GM13977 (cell line): ENCODE results near the gene DLG4.

Source experiments
- DNase-seq: peaks from one replicate; pipeline ENCODE4 v3.0.0; 2012; ENCODE audit warnings: low spot score
- in situ Hi-C: fragments of 300-500 bp; cut with MboI; formaldehyde crosslinking; loops from one replicate; pipeline ENCODE4 v1.12.0; 2022; ENCODE audit warnings: low sequenced_read_pairs, low pct_unique_long_range_greater_than_20kb, mixed read lengths, inconsistent platforms; ENCODE audit not compliant: unreplicated experiment
- TF ChIP-seq, protein P1 (sequence below): IDR thresholded peaks from 2 replicates; pipeline ENCODE4 v1.5.1; 2012; ENCODE audit warnings: mild to moderate bottlenecking, control low read depth; ENCODE audit not compliant: insufficient read depth; ENCODE audit errors: extremely low read depth, missing control alignments

The DLG4 gene

DNA sequence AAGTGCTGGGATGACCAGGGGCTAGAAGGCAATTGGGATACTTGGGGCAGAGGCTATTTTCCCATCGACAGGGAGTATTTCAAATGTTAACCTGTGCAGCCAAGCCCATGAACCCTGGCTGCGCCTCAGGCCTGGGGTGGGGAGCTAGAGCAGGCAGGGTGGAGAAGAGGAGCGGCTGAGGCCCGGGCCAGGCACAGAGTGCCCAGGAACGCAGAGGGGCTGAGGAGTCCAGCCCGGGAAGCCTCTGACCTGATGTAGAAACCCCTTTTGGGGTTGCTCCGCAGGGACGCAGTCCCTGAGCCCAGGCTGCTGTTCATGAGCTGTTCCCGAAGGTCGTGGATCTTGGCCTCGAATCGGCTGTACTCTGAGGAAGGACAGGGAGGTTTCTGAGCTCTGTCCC is 23.7 kb downstream of the DLG4 start:
- DNase-seq = no peak
- TF ChIP-seq, protein P1, sequence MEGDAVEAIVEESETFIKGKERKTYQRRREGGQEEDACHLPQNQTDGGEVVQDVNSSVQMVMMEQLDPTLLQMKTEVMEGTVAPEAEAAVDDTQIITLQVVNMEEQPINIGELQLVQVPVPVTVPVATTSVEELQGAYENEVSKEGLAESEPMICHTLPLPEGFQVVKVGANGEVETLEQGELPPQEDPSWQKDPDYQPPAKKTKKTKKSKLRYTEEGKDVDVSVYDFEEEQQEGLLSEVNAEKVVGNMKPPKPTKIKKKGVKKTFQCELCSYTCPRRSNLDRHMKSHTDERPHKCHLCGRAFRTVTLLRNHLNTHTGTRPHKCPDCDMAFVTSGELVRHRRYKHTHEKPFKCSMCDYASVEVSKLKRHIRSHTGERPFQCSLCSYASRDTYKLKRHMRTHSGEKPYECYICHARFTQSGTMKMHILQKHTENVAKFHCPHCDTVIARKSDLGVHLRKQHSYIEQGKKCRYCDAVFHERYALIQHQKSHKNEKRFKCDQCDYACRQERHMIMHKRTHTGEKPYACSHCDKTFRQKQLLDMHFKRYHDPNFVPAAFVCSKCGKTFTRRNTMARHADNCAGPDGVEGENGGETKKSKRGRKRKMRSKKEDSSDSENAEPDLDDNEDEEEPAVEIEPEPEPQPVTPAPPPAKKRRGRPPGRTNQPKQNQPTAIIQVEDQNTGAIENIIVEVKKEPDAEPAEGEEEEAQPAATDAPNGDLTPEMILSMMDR = no peak
- in situ Hi-C loops = no loop called here

DNA sequence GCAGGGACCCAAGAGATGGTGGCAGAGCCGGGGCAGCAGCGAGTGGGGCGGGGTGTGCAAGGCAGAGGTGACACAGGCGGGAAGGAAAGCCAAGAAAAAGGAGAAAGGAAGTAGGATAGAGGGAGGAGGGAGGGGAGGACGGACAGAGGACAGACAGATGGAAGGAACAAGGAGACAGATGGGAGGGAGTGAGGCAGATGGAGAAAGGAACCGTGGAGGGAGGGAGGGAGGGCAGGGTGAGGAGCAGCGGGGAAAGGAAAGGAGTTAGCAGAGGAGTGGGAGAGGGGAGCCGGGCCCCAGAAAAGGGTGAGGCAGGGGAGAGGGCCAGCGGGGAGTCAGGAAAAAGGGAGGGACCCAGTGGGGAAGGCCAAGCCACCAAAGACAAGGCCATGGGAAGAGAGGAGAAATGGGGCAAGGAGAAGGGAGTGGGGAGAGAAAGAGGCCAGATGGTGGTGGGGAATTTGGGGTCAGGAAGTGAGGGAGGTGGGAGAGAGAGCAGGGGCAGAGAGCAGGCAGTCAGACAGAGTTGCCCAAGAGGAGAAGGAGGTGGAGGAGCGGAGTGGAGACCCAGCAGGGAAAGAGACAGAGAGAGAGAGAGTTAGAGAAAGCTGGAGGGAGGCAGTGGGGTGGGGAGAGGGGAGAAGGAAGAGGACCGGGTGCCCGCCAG is 27.2 kb downstream of the DLG4 start:
- TF ChIP-seq, protein P1 = no peak
- no peak for DNase-seq

DNA sequence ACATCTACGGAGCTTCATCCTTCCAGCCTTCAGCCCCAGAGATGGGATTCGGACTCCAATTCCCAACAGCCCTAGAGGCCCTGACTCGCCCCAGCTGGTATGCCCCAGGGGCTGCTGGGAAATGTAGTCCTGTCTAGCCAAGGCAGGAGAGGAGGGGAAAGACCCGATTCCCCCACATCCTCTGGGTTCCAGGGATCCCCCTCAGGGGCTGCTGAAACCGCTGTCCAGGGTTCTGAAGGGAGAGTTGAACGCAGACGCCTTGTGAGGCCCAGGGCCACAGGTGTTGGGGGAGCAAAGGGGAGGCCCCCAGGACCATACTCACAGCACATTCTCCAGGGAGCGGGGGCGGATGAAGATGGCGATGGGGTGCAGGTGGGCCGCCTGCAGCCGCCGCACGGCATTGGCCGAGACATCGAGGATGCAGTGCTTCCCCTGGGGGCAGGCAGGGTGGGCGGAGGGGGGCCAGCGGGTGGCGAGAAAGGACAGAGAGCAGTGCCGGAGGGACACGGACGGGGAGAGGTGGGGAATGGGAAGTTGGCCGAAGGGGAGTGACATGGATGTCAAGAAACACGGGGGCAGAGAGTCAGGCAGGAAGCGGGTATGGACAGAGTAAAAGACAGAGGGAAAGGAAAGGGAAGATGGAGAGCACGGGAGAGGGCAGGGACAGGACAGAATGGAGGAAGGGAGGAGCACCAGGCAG is 27.9 kb downstream of the DLG4 start:
- in situ Hi-C loops = no loop called here
- no peak for DNase-seq
- TF ChIP-seq, protein P1 = no peak

More for the DNA sequence above, 27.2 kb downstream of the DLG4 start:
- in situ Hi-C loops = no loop called here

DNA sequence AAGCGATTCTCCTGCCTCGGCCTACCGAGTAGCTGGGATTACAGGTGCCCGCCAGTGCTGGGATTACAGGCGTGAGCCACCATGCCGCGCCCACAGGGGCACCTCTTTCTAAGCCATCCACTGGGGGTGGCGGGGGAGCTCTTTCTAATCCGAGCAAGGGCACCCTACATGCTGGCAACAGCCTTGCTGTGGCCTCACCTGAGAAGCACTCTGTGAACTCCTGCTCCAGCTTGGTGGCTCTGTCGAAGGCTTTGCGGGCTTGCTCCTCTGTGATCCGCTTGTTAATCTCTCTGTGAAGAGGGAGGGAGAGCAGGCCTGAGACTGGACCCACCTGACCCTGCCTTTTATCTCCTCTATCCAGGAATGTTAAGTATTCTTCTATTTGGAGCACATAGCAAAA is 28.6 kb downstream of the DLG4 start:
- in situ Hi-C loops = no loop called here
- TF ChIP-seq, protein P1 = no peak
- no peak for DNase-seq

DNA sequence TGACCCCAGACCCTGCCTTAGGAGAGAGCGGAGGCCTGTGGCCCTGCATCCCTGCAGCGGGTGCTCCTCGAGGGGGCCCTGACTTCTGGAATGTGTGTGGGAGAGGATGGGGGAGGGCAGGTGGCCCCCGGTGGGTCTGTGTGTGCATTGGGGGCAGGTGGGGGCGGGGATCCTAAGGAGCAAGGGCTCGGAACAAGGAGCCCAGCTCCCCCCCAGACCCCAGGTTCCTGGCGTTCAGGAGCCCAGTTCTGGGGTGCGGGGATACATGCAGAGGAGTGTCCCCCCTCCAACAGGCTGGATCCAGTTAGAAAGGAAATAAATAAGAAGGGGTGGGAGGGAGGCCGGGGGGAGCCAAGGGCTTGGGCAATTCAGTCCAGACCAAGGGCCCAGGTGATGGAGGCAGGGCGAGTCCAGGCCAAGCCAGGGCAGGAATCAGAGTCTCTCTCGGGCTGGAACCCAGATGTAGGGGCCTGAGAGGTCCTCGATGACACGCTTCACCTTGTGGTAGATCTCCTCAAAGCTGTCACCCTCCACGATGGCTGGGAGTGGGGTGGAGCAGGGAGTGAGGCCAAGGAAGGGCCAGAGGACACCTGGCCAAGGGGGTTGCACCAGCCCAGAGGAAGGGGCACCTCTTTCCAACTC is 29.2 kb downstream of the DLG4 start:
- in situ Hi-C loops = no loop called here
- no peak for DNase-seq
- TF ChIP-seq, protein P1 = no peak

DNA sequence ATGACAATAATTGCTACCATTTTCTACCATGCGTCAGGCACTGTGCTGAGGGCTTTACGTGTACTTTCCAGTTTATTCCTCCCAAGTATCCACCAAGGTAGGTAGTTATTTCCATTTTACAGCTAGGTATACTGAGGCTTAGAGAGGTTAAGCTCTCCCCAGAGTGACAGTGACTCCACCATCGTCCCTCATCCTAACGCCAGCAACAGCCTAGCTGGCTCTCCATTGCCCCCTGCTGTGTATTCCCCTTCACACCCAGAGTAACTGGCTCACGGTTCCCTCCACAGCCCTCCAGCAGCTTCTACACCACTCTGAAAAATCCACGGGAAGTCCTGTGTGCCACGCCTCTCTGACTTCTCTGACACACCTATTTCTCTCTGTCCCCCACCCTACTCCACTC is 33.4 kb downstream of the DLG4 start:
- DNase-seq = no peak
- in situ Hi-C loops = no loop called here
- TF ChIP-seq, protein P1 = peak; percentile 15
